Mucosa of descending colon (tissue), 3 donors: ENCODE measurements around the gene FOXP1. TPM values are rescaled to one million over a fixed set of nuclear protein-coding genes. Genes with fewer than 3 reads are reported as not detected.
A peak's percentile ranks its signal among the peaks of the same experiment; 100 is the strongest.

Experiments
- ATAC-seq: fragments of 200-7000 bp; cut with Tn5 transposase; one replicate; pipeline ENCODE4 v1.9.1; 2020; ENCODE audit warnings: mild to moderate bottlenecking, moderate library complexity
- DNase-seq, 3 donors: peaks; one replicate each; pipeline ENCODE4 v3.0.0-alpha.2; 2020
- H3K36me3 ChIP-seq: fragments of 200-600 bp; one replicate; pipeline ENCODE4 v1.8.0; 2021; ENCODE audit warnings: low read depth, mild to moderate bottlenecking
- H3K4me1 ChIP-seq: fragments of 200-600 bp; one replicate; pipeline ENCODE4 v1.8.0; 2021; ENCODE audit warnings: low read depth, mild to moderate bottlenecking
- H3K4me3 ChIP-seq: fragments of 200-600 bp; one replicate; pipeline ENCODE4 v1.8.0; 2021; ENCODE audit warnings: mild to moderate bottlenecking
- H3K9me3 ChIP-seq: fragments of 200-600 bp; one replicate; pipeline ENCODE4 v1.8.0; 2021; ENCODE audit warnings: mild to moderate bottlenecking
- intact Hi-C, 2 donors: fragments of 100-400 bp; cut with DNase I in 1 of 2; cut with micrococcal nuclease in 1 of 2; formaldehyde crosslinking; loops; one replicate each; pipeline versions ENCODE4 v1.11.0 to v1.11.1; 2022; cut with DNase I, micrococcal nuclease
- total RNA-seq, 3 donors: library from RNA; stranded (reverse); fragmentation: NEBNext Ultra II Directional in 2 of 3; extraction: Animal tissue kit (Norgen Biotek cat#: 25700) in 2 of 3; gene quantifications; one replicate each; pipeline versions ENCODE4 v1.2.1 to v1.2.4, GENCODE V29; 2021 to 2023
- TF ChIP-seq, protein P1 (sequence below): fragments of 200-600 bp; IDR thresholded peaks from one replicate; pipeline ENCODE4 v1.8.0; 2022; ENCODE audit warnings: antibody characterized with exemption, mild to moderate bottlenecking
- donor health status: DM: no; HTN: no; CAD: no; lungs with moderate emphysema.
- donor health status: DM: no; HTN: no; CAD: no.
- donor health status: DM: no; HTN: yes; CAD: no.

FOXP1 gene
- total RNA-seq, 3 donors from 2014 or later: 133 to 217 (median 214) TPM

GRCh38 chr3:71307991-71308697 lies 275.4 kb downstream of the FOXP1 start:
- intact Hi-C loops: loop anchor here in 1 of 2 donors (10.0 kb wide), 1 partner anchor 183 kb away; no protein-coding TSS in a partner anchor
- no peak for DNase-seq
- Histone ChIP-seq H3K4me3 (no peak overlapping the region), H3K36me3 (no peaks in the 10 kb centered on the region), H3K9me3 (no peaks in the 10 kb centered on the region), H3K4me1 (peaks cover 7% of the 10 kb centered on the region)
- TF ChIP-seq, protein P1, sequence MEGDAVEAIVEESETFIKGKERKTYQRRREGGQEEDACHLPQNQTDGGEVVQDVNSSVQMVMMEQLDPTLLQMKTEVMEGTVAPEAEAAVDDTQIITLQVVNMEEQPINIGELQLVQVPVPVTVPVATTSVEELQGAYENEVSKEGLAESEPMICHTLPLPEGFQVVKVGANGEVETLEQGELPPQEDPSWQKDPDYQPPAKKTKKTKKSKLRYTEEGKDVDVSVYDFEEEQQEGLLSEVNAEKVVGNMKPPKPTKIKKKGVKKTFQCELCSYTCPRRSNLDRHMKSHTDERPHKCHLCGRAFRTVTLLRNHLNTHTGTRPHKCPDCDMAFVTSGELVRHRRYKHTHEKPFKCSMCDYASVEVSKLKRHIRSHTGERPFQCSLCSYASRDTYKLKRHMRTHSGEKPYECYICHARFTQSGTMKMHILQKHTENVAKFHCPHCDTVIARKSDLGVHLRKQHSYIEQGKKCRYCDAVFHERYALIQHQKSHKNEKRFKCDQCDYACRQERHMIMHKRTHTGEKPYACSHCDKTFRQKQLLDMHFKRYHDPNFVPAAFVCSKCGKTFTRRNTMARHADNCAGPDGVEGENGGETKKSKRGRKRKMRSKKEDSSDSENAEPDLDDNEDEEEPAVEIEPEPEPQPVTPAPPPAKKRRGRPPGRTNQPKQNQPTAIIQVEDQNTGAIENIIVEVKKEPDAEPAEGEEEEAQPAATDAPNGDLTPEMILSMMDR: no peak
- ATAC-seq: no peak

- Histone ChIP-seq H3K4me1 (peaks cover 7% of the 10 kb centered on the region), H3K9me3 (no peaks in the 10 kb centered on the region)
- intact Hi-C loops: loop anchor here in 1 of 2 donors (10.0 kb wide), 1 partner anchor 181 kb away; no protein-coding TSS in a partner anchor
Measured at GRCh38 chr3:71305231-71306206, 278.0 kb downstream of the FOXP1 start.

GRCh38 chr3:71304684-71305083 lies 278.8 kb downstream of the FOXP1 start:
- ATAC-seq: peak; percentile 64
- TF ChIP-seq, protein P1: no peak
- peak in 1 of 3 donors; percentile 45 for DNase-seq
- peaks cover 7% of the 10 kb centered on the region for H3K4me1 ChIP-seq
- H3K36me3 ChIP-seq: no peaks in the 10 kb centered on the region
- no peaks in the 10 kb centered on the region for H3K9me3 ChIP-seq
- no peak overlapping the region for H3K4me3 ChIP-seq
- intact Hi-C loops: loop anchor here in 1 of 2 donors (10.0 kb wide), 1 partner anchor 180 kb away; no protein-coding TSS in a partner anchor

More at GRCh38 chr3:71305231-71306206, 278.0 kb downstream of the FOXP1 start:
- H3K4me3 ChIP-seq: no peak overlapping the region
- ATAC-seq (peak; percentile 61), DNase-seq (peak in 2 of 3 donors; percentile 29 to 37)
- TF ChIP-seq, protein P1: no peak
- no peaks in the 10 kb centered on the region for H3K36me3 ChIP-seq

- TF ChIP-seq, protein P1: no peak
Measured at GRCh38 chr3:71304247-71304646, 279.3 kb downstream of the FOXP1 start.

DNA sequence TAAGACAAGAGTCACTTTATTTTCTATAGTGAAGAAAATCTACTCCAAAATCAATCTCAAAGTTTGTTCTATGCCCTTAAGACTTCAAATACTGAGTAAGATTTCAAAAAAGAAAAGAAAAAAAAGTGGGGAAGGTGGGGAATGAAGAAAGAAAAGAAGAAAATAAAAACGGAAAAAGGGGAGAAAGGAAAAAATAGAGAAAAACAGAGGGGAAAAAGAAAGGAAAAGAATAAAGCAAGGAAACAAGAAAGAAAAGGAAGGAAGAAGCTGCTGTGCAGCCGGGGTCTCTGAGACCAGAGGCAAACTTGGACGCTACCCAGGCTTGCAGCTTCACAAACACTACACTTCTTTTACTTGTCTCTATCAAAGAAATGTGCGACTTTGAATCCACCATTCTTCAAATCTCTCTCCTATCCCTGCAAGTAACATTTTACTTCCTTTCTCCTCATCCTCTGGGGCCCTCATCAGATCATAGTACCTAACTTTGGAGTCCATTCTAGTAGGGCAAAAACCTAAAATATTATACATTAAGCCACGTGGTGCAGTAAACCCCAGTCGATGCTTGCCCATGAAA lies 279.8 kb downstream of the FOXP1 start:
- TF ChIP-seq, protein P1: no peak
- H3K4me1 ChIP-seq: peaks cover 7% of the 10 kb centered on the region
- no peaks in the 10 kb centered on the region for H3K36me3 ChIP-seq
- intact Hi-C loops: loop anchor here in 1 of 2 donors (10.0 kb wide), 1 partner anchor 179 kb away; no protein-coding TSS in a partner anchor
- H3K9me3 ChIP-seq: no peaks in the 10 kb centered on the region
- ATAC-seq (no peak), DNase-seq (no peak)
- H3K4me3 ChIP-seq: no peak overlapping the region

More at GRCh38 chr3:71304247-71304646, 279.3 kb downstream of the FOXP1 start:
- DNase-seq: no peak
- Histone ChIP-seq H3K4me3 (no peak overlapping the region), H3K9me3 (no peaks in the 10 kb centered on the region), H3K36me3 (no peaks in the 10 kb centered on the region), H3K4me1 (peaks cover 7% of the 10 kb centered on the region)
- ATAC-seq: peak; percentile 43
- intact Hi-C loops: loop anchor here in 1 of 2 donors (10.0 kb wide), 1 partner anchor 179 kb away; no protein-coding TSS in a partner anchor
